ENCODE data around the gene CAMK1D. TPM values are rescaled to one million over a fixed set of nuclear protein-coding genes. Genes with fewer than 3 reads are reported as not detected.

Gene CAMK1D
- total and polyA plus RNA-seq, 2 of the 8 experiments (the other 6 are each of a cell fraction or from before 2014, with no cell fraction given): 3.5 to 10.6 TPM

DNA sequence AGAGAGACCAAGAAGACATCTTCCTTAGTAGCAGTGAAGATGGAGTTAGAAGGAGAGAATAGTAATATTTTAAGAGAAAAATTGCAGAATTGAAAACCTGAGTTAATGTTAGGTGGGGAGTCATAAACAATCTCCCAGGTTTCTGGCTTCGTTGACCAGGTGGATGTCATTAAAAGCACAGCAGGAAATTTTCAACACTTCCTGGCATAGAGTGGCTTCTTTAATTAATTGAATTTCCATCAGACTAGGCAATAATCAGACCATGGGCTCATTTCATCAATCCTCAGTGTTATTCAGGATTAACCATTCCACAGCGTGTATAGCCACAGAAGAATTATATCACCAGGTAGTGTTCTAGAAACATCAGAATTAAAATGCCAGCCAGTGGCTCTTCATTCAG lies 383.9 kb downstream of the CAMK1D start:
- H3K4me1 ChIP-seq (replicated peaks in 1 of 4; ENCODE audit: control insufficient read depth in 3 of 4, insufficient read depth in 4 of 4, low read length in 3 of 4): no peaks in the 10 kb centered on the region
- no peak for FAIRE-seq
- WGBS, 2 experiments (ENCODE audit: extremely low coverage in 1 of 2, insufficient coverage in 1 of 2, insufficient read length in 1 of 2, insufficient replicate concordance in 2 of 2, low coverage in 1 of 2, low lambda C conversion rate in 2 of 2, missing lambda C conversion rate in 1 of 2): 92% methylated on average over 2 of the region's 2 CpGs; no CpG with 5 or more reads in 1 of the 2 experiments

More for the DNA sequence above, 383.9 kb downstream of the CAMK1D start:
- Histone ChIP-seq H2BK120ac (replicated peaks; ENCODE audit: low read depth, low read length) (no peak overlapping the region), H3K79me2 (ENCODE audit: control insufficient read depth in 1 of 2, insufficient read depth in 2 of 2, low read length in 2 of 2) (no peaks in the 10 kb centered on the region), H4K20me1 (replicated peaks in 1 of 2; ENCODE audit: control insufficient read depth in 1 of 2, insufficient read depth in 2 of 2, low read length in 2 of 2) (no peaks in the 10 kb centered on the region), H3K23me2 (ENCODE audit: low read depth, low read length) (no peaks in the 10 kb centered on the region), H3K4me3 (ENCODE audit: extremely low read depth in 1 of 4, insufficient read depth in 2 of 4, low read depth in 3 of 4, low read length in 4 of 4) (no peak overlapping the region), H3K27ac (ENCODE audit: low read depth, low read length) (no peak overlapping the region), H3K56ac (replicated peaks; ENCODE audit: insufficient read length, low read depth, low read length) (no peak overlapping the region), H3K4me2 (ENCODE audit: insufficient read depth in 1 of 2, low read depth in 2 of 2, low read length in 2 of 2) (no peak overlapping the region), H3K4ac (replicated peaks; ENCODE audit: insufficient read length, low read depth, low read length) (no peak overlapping the region), H3K9ac (replicated peaks in 1 of 4; ENCODE audit: extremely low read depth in 1 of 4, low read depth in 3 of 4, low read length in 3 of 4) (no peak overlapping the region), H3K9me3 (ENCODE audit: insufficient read depth in 2 of 2, low read depth in 1 of 2, low read length in 1 of 2) (no peaks in the 10 kb centered on the region), H2BK12ac (ENCODE audit: low read depth, low read length) (no peak overlapping the region), H4K8ac (ENCODE audit: extremely low read depth, insufficient read depth, low read length) (no peak overlapping the region), H2BK15ac (ENCODE audit: low read length) (no peak overlapping the region), H4K91ac (replicated peaks; ENCODE audit: insufficient read length, low read length) (no peak overlapping the region), H3K14ac (ENCODE audit: insufficient read length) (no peak overlapping the region), H3K27me3 (replicated peaks in 1 of 4; ENCODE audit: control insufficient read depth in 3 of 4, extremely low read depth in 1 of 4, insufficient read depth in 3 of 4, low read length in 3 of 4) (no peaks in the 10 kb centered on the region), H2AK5ac (ENCODE audit: low read depth, low read length) (no peak overlapping the region), H4K5ac (ENCODE audit: insufficient read length, low read depth, low read length) (no peak overlapping the region), H3K79me1 (ENCODE audit: low read depth, low read length) (no peaks in the 10 kb centered on the region), H2AFZ (ENCODE audit: low read length) (no peak overlapping the region), H3K23ac (ENCODE audit: insufficient read length) (no peak overlapping the region), H3K18ac (ENCODE audit: extremely low read depth, low read length) (no peak overlapping the region), H2BK5ac (ENCODE audit: low read depth, low read length) (no peak overlapping the region), H3K36me3 (ENCODE audit: control insufficient read depth in 2 of 4, insufficient read depth in 4 of 4, low read length in 3 of 4) (no peaks in the 10 kb centered on the region), H2BK20ac (ENCODE audit: low read length) (no peak overlapping the region)
- TF ChIP-seq TCF12 (IDR thresholded peaks at IDR 0.05; ENCODE audit: low read depth, low read length) (no peak), HDAC2 (IDR thresholded peaks at IDR 0.05; ENCODE audit: borderline replicate concordance in 1 of 2, low read depth in 2 of 2, low read length in 2 of 2) (no peak), MAFK (IDR thresholded peaks at IDR 0.05; ENCODE audit: low read depth, low read length) (no peak)
- POLR2A ChIA-PET (ENCODE audit: partially characterized antibody): no interaction called here
- CTCF ChIA-PET (ENCODE audit: partially characterized antibody): no interaction called here
- no peak for DNase-seq (ENCODE audit: low read depth in 1 of 2, low spot score in 2 of 2)

Data from H1 (cell line).